SKM-1 treated with dmso at 0.1 percent for 144 hours (cell line): Measurements from ENCODE around the gene CDH18.

Source experiments
- DNase-seq: peaks from one replicate; lab custom pipeline; 2025; ENCODE audit not compliant: unreplicated experiment; lab: John Stamatoyannopoulos, UW

Gene CDH18

GRCh38 chr5:19739671-19740070 lies 248.3 kb downstream of the CDH18 start:
- DNase-seq: no peak

- DNase-seq: no peak
Measured at GRCh38 chr5:19734776-19735175, 253.2 kb downstream of the CDH18 start.

- no peak for DNase-seq
Measured at GRCh38 chr5:19733612-19734495, 254.1 kb downstream of the CDH18 start.

- no peak for DNase-seq
Measured at GRCh38 chr5:19728571-19728970, 259.4 kb downstream of the CDH18 start.

GRCh38 chr5:19719109-19719508 lies 268.9 kb downstream of the CDH18 start:
- DNase-seq: no peak

- no peak for DNase-seq
Measured at GRCh38 chr5:19713740-19714139, 274.3 kb downstream of the CDH18 start.

GRCh38 chr5:19709403-19709802 lies 278.6 kb downstream of the CDH18 start:
- no peak for DNase-seq

- DNase-seq: no peak
Measured at GRCh38 chr5:19706776-19707175, 281.2 kb downstream of the CDH18 start.

GRCh38 chr5:19701731-19702130 lies 286.3 kb downstream of the CDH18 start:
- no peak for DNase-seq

GRCh38 chr5:19694949-19695611 lies 292.9 kb downstream of the CDH18 start:
- no peak for DNase-seq

GRCh38 chr5:19690978-19691377 lies 297.0 kb downstream of the CDH18 start:
- peak; percentile 3 for DNase-seq

GRCh38 chr5:19685473-19685872 lies 302.5 kb downstream of the CDH18 start:
- DNase-seq: no peak

GRCh38 chr5:19676895-19677294 lies 311.1 kb downstream of the CDH18 start:
- DNase-seq: no peak

GRCh38 chr5:19660679-19661078 lies 327.3 kb downstream of the CDH18 start:
- DNase-seq: no peak

GRCh38 chr5:19655627-19656026 lies 332.4 kb downstream of the CDH18 start:
- DNase-seq: no peak

- DNase-seq: no peak
Measured at GRCh38 chr5:19638461-19638860, 349.5 kb downstream of the CDH18 start.

- no peak for DNase-seq
Measured at GRCh38 chr5:19630876-19631275, 357.1 kb downstream of the CDH18 start.

GRCh38 chr5:19626211-19626610 lies 361.8 kb downstream of the CDH18 start:
- DNase-seq: no peak

GRCh38 chr5:19625562-19625961 lies 362.4 kb downstream of the CDH18 start:
- no peak for DNase-seq

GRCh38 chr5:19619571-19619970 lies 368.4 kb downstream of the CDH18 start:
- no peak for DNase-seq

- DNase-seq: no peak
Measured at GRCh38 chr5:19616701-19617215, 371.2 kb downstream of the CDH18 start.

GRCh38 chr5:19615661-19616060 lies 372.3 kb downstream of the CDH18 start:
- DNase-seq: no peak
